T1000 (cell line): Measurements from ENCODE around the gene CNOT9.

ENCODE experiments used
- DNase-seq: peaks from one replicate; lab custom pipeline; 2025; ENCODE audit warnings: mixed read lengths; lab: John Stamatoyannopoulos, UW

The CNOT9 gene

DNA sequence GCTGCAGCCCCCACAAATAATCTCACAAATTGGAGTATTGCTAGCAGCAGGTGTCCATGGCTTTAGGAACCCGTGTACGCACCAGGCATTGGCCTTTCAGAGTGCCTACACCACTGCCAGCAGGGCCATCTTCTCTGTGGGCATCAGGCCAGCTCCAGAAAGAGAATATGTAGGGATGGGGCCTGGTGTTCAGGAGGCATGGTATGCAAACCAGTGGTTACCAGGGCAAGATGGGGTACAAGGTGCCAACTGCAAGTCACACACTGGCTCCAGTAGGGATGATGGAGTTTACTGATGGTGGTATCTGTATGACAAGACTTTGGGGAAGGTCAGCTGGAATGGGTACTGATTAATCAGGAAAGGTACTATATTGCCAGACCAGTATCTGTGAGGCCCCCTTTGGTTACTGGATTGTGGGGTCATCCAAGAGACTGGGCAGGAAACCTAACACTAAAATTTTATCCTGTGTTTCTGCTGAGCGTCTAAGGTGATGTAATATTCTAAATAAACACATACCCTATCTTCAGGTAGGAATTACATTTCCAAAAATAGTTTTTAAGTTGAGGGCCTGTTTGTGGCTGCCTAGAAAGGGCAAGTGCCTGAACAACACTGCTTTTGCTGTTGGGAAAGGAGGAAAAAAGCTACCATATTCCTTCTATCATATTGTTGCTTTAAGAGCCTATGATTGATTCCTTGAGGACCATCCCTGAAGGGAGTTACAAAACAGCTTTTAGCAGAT lies 9.0 kb downstream of the CNOT9 start:
- no peak for DNase-seq

DNA sequence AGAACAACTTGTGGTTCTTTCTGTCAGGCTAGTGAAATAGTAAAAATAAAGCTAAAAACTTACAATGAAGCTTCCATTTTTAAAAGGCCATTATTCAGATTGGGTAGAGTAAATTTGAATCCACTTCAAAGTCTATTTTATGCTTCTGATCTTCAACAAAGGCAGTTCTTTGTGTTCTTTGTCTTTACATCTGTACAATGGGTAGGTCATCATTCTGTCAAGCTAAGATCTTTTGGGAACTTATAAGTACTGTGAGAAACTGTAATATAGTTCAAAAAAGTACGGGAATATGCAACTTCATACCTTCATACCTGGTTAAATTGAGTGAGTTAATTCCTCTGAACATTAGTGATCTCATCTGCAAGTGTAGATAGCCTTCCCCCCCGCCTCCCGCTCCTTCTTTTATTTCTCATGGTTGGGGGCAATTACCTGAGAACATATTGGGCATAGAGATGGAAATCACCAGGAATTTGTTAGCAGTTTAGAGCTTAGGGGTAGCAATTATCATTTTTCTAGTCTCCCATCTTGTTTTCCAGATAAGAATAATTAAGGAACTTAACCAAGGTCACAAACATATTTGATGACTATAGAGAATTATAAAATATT lies 9.7 kb downstream of the CNOT9 start:
- DNase-seq = no peak

DNA sequence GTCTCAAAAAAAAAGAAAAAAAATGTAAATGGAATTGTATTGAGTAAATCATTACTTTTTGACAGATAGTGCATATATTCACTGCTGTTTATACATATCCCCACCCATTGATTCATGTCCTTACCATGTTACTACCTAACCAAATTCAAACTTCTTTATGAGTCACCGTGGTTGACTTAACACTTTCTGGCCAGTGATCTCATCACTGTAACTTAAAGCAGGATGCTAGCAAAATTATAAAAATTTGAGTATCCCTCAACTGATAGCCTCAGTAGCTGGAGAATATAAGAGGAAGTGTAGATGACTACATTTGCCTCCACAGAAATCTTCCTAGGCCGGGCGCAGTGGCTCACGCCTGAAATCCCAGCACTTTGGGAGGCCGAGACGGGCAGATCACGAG lies 13.4 kb downstream of the CNOT9 start:
- DNase-seq = peak; percentile 2

DNA sequence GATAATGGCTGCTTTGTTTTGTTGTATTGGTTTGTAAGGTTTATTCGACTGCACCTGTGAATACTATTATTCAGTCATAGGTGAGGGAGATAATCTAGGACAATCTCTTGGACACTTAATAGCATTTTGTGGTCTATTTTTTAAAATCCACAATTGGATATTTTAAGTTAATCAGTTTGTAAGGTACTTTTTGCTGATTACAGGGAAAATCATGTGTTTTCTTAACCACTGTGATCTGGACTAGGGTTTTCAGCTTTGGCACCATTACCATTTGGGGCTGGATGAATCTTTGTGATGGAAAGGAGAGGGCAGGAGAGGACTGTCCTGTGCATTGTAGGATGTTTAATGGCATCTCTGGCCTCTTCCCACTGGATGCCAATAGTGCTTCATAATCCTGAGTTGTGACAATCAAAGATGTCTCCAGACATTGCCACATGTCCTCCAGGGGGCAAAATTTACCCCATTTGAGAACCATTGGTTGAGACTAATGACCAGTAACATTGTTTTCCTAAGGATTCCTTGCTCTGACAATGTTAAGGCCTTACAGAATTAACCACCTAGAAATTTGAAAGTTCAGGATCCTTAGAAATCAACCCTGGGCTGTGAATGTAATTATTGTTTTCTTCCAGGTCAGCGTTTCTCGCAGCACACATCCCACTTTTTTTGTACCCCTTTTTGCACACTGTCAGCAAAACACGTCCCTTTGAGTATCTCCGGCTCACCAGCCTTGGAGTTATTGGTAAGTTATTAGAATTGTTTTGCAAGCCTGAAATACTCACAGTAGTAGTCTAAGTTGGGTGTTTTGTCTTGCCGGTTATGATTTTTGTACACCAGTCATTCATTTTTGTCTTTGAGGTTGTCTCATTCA lies 15.6 kb downstream of the CNOT9 start:
- DNase-seq = no peak

DNA sequence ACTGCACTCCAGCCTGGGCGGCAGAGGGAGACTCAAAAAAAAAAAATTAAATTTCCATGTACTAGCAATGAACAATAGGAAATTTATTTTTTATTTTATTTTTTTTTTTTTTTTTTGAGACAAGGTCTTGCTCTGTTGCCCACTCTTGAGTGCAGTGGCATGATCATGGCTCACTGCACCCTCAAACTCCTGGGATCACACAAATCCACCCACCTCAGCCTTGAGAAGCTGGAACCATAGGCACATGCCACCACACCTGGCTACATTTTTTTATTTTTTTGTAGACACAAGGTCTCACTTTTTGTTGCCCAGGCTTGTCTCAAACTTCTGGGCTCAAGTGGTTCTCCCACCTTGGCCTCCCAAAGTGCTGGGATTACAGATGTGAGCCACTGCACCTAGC lies 16.9 kb downstream of the CNOT9 start:
- no peak for DNase-seq

DNA sequence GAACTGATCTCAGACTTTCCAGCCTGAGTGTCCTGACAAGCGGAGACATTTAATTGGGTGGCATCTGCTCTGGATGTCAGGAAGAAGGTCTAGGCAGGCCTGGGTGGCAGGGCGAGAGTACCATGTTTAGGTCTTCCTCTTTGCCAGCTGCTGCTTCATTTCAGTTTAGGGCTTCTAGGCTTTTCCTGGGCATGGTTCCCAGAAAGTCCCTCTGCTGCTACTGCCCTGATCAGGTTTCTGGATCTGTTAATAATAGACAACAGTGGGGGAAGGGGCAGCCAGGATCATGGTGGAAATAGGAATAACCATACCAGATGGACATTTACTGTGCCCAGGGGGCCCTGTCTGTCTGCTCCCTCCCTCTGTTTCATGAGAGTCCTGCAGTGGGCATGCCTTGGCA lies 36.8 kb downstream of the CNOT9 start:
- DNase-seq = no peak

DNA sequence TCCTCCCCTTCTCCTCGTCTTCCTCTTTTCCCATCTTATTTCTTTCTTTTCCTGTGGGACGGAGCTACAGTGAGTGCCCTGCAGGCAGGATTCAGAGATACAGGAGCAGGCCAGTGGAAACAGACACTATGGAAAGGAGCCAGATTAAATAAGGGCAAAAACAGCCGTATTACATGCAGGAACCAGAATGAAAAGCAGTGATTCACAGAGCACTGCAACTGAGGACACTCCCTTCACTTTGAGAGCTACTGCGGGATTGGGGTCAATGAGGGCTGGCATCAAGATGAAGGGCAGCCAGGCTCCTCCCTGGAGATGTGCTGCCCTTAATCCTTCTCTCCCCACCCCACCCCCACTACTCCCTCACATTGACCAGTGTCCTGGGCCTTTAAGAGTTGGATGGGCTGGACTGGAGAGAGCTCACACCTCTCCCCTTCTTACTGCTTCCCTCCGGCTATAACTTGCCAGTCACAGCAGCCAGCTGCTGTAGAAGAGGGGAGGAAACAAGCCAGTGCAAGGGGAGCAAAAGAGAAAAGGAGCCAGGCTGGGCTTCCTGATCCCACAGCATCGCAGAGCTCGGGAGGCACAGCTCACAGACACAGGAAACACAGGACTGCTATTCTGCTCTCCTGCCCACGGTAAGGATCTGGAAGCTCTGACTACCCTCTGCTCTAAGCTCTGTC lies 38.9 kb downstream of the CNOT9 start, which contains the start of gene PLCD4:
Gene PLCD4, plus strand, starts transcription at position 464 of the 680 bp plus-strand sequence. CDS start 7,841 bp downstream, outside the sequence.
- peak; percentile 67 for DNase-seq

DNA sequence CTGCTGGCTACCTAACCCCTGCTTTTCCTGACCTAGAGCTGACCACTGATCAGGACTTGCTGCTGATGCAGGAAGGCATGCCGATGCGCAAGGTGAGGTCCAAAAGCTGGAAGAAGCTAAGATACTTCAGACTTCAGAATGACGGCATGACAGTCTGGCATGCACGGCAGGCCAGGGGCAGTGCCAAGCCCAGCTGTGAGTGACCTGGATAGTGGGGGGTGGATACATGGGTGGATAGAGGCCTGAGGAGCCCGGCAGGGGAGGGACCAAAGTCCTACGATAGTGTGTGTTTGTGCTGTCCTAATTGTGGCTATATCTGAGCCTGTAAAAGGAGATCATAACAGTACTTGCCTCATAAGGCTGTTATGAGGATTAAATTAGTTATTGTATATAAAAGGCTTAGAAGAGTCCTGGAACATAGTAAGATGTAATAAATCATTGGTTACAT lies 47.3 kb downstream of the CNOT9 start:
- DNase-seq = no peak

DNA sequence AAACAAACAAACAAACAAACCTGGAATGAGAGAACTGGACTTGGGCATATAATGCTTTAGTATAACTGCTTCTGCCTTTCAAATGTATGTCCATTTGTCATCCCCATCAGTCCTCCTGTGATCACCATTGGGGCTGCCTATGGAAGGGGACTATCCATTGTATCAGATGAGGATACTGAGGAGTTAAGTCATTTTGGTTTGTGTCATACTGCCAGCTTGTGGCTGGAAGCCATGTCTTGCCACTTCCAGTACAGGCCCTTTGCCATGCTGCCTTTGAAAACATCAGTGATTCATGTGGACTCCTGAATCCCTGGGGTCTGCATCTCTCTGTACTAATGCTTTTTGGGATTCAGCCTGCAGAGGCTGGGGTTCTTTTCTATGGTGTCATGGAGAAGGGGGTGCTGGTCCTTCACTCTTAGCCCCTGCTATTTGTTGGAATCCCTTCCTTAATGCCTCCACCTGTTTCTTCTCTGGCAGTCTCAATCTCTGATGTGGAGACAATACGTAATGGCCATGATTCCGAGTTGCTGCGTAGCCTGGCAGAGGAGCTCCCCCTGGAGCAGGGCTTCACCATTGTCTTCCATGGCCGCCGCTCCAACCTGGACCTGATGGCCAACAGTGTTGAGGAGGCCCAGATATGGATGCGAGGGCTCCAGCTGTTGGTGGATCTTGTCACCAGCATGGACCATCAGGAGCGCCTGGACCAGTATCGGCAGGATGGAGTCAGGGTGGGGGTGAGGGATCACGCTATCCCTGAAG lies 49.6 kb downstream of the CNOT9 start:
- DNase-seq = no peak

DNA sequence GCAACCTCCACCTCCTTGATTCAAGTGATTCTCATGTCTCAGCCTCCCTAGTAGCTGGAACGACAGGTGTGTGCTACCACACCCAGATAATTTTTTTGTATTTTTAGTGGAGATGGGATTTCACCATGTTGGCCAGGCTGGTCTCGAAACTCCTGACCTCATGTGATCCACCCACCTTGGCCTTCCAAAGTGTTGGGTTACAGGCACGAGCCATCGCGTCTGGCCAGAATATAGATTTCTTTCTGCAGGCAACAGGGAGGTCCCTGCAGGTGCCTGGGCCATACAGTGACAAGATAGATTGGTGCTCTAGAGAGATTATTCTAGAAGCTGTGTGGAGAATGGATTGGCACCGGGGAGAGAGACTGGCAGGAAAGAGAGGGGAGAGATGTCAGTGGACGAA lies 52.4 kb downstream of the CNOT9 start:
- no peak for DNase-seq

DNA sequence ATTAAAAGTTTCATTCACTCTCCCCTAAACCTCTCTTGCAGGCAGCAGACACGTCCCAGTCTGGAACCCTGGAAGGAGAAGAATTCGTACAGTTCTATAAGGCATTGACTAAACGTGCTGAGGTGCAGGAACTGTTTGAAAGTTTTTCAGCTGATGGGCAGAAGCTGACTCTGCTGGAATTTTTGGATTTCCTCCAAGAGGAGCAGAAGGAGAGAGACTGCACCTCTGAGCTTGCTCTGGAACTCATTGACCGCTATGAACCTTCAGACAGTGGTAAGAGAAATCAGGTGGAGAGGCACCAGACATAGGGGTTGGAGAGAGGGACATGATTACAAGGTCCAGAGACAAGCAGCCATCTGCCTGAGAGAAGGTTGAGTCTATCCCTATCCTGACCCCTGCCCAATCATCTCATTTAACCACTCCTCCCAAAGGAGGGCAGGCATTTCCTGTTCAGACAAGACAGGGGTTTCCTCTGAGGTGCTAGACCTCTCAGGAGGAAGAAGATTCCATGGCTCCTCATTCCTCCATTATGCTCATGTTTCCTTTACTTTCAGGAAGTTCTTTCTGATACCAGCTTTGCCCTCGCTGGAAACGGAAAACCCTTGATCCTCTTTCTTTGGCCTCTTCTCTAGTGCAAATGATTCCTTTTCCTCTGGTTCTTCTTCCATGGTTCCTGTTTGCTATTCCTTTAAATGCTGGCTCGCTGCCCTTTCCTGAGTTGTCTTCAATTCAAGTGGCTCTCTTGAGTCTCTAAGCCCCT lies 54.1 kb downstream of the CNOT9 start:
- no peak for DNase-seq

DNA sequence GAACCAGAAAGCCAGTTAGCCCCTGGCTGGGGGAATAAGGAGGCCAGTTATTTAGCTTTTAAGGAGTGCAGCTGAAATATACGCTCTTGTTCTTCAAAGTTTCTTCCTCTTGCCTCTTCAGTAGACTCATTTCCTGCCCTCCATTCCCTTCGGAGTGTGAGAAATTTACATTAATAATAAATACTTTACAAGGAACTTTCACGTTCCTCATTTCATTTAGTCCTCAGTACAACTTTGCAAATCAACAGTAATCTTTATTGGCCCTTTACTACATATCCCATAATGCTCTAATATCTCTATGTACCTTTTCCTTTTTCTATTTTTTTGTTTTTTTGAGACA lies 54.7 kb downstream of the CNOT9 start:
- DNase-seq = no peak

DNA sequence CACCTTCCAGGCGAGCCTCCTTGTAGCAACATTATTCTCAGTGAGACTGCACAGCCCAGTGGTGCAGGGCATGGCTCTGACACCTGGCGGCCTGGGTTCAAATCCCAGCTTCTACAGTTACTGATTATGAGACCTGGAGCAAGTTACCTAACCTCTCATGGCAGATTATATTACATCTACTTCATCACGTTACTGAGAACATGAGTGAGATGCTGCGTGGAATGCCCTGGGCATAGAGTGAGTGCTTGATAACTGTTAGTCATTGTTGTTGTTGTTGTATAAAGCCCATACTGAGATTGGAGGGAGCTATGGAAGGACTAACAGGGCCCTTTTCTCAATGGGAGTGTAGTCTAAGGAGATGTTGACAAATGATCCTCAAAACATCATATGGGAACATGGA lies 57.7 kb downstream of the CNOT9 start:
- no peak for DNase-seq

DNA sequence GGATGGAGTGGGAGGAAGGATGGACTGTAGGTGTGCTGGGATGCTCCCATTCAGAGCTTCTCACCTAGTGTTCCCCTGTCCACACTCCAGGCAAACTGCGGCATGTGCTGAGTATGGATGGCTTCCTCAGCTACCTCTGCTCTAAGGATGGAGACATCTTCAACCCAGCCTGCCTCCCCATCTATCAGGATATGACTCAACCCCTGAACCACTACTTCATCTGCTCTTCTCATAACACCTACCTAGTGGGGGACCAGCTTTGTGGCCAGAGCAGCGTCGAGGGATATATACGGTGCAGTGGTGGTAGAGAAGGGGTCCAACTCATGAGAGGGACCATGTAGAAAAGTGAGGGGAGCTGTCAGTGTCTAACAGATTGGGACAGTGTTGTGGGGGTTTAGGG lies 59.3 kb downstream of the CNOT9 start:
- no peak for DNase-seq

DNA sequence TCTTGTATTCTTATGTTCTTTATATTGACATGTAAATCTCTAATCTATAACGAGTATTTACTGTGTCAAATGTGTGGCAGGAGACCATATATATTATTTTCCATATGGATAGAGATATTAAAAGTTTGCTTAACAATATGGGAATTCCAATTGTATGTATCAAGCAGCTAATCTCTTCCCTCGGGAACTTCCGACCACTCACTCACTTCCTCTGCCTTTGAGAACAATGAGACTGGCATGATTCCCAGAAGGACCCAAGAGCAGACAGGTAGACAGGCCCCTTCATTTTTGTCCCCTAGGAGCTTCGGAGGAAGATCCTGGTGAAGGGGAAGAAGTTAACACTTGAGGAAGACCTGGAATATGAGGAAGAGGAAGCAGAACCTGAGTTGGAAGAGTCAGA lies 63.2 kb downstream of the CNOT9 start:
- no peak for DNase-seq

DNA sequence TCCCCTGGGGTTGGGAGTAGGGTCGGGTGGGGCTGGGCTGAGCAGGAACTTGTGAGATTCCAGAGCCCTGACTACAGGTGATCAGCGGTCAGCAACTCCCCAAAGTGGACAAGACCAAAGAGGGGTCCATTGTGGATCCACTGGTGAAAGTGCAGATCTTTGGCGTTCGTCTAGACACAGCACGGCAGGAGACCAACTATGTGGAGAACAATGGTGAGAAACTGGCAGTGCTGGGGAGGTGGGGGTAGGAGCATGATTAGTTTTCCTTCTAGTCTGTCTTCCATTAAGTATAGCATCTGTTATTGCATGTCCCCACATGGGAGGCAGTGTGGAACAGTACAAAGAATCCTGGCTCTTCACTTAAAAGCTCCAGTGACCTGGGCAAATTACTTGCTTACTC lies 67.1 kb downstream of the CNOT9 start:
- no peak for DNase-seq

DNA sequence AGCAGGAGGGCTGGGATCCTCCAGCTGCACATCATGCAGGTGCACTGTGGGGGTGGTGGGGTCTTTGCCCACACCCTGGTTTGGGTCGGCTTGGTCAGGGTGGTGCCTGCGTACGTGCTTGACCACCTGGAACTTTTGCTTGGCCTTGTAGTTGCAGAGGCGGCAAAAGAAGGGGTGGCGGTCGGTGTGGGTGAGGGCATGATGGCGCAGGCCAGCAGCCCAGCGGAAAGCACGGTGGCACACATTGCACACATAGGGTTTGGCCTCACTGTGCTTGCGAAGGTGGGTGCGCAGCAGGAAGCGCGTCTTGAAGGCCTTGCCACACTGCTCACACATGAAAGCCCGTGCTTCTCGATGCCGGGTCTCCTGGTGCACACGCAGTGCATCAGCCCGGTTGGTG lies 69.7 kb downstream of the CNOT9 start:
- DNase-seq = no peak

DNA sequence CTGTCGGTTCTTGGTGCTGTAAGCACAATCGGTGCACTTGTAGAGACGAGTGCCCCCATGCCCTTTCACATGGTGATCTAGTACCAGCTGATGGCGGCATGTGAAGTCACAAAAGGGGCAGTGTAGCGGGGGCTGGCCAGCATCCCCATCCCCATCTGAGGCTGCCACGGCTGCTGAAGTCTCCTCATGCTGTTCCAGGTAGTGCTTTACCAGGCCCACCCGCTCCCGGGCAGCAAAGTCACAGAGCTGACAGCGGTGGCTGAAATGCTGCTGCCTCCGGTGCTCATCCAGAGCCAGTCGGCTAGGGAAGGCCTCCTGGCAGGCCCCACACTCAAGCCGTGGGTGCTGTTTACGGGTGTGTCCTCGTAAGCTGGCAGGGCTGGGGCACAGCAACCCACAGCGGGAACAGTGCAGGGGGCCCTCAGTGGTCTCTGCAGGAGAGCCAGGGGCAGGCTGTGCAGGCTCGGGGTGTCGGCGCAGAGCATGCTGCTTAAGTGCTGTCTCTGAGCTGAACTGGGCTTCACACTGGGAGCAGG lies 73.5 kb downstream of the CNOT9 start:
- DNase-seq = no peak

DNA sequence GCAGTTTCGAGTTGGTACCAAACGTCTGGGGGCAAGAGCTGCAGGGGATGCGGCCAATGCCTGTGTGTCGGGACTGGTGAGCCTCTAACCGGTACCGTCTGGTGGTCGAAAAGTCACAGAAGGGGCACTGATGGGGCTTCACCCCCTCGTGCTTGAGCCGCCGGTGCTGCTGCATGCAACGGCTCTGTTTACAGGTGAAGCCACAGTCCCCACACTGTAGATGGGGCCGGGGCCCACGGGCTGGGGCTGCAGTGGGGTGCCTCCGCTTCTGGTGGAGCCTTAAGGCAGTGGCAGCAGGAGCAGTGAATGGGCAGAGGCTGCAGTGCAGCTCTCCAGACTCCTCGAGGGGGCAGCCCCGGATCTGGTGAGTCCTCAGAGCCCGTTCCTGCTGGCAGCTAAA lies 74.1 kb downstream of the CNOT9 start:
- DNase-seq = no peak

DNA sequence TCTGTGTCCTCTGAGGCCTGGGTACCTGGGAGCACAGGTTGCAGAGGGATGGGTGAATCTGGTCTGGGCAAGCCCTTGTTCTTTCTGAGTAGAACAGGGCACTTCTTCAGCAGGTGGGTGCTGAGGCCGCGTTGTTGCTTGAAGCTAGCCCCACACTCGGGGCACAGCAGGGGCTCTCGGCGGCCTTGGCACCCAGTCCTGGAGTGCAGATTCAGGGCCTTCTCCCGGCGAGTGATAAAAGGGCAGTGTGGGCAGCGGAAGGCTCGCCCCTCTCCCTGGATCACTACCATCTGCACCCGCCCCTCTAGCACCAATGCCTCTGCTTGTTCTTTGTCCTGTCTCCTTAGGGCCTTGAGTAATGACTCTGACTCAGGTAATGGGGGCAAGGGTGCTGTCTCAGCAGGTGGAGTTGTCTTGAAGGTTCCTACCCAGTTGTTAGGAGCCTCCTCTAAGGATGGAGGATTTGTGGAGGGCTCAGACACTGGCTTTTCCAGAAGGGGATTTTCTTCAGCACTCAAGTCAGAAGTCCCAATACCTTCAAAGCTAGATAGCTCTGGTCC lies 75.2 kb downstream of the CNOT9 start:
- DNase-seq = no peak
